Activated T-cell treated with anti-CD3 and anti-CD28 coated beads for 24 hours (primary cell): ENCODE results near the gene MTMR2.
"Not testable (repeated sequence)": the region's sequence is repeated elsewhere in the genome, so short reads cannot be mapped to it uniquely, and the experiment has no call there.

Source experiments
- DNase-seq: peaks from one replicate; pipeline ENCODE4 v3.0.0-alpha.2; 2020; ENCODE audit warnings: low read depth

Gene MTMR2

GRCh38 chr11:95884802-95885201 is 39.1 kb downstream of the MTMR2 start:
- no peak for DNase-seq

- DNase-seq, result no peak
Measured at GRCh38 chr11:95884376-95884775, 39.5 kb downstream of the MTMR2 start.

- no peak for DNase-seq
Measured at GRCh38 chr11:95883381-95883780, 40.5 kb downstream of the MTMR2 start.

DNA sequence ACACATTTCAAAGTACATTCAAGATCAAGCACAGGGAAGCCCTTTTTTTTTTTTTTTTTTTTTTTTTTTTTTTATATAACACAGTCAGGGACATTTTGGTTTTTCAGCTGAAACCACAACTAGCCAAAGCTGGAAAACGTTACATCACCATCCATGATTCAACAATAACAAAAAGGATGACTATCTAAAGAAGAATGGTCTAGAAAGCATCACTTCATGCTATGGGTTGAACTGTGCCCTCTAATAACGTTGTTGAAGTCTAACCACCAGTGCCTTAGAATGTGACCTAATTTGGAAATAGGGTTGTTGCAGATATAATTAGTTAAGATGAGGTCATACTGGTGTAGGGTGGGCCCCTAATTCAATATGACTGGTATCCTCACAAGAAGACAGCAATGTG is 46.6 kb downstream of the MTMR2 start:
- DNase-seq, result no peak

GRCh38 chr11:95870877-95871276 is 53.0 kb downstream of the MTMR2 start:
- DNase-seq, result not testable (repeated sequence)

GRCh38 chr11:95867105-95867504 is 56.8 kb downstream of the MTMR2 start:
- no peak for DNase-seq

- no peak for DNase-seq
Measured at GRCh38 chr11:95863486-95864140, 60.3 kb downstream of the MTMR2 start.

DNA sequence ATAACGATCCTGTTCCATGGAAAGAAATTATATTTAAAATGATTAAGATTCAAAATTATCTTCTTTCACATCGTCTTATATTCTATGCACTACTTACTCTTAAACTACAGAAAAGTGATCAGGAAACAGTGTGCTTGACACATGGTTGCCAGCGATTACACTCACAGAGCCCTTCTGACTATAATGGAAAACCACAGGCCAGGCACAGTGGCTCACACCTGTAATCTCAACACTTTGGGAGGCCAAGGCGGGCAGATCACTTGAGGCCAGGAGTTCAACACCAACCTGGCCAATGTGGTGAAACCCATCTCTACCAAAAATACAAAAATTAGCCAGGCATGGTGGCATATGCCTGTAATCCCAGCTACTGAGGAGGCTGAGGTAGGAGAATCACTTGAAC is 63.9 kb downstream of the MTMR2 start:
- not testable (repeated sequence) for DNase-seq

- DNase-seq, result not testable (repeated sequence)
Measured at GRCh38 chr11:95854362-95854761, 69.5 kb downstream of the MTMR2 start.

- no peak for DNase-seq
Measured at GRCh38 chr11:95853862-95854261, 70.0 kb downstream of the MTMR2 start.

DNA sequence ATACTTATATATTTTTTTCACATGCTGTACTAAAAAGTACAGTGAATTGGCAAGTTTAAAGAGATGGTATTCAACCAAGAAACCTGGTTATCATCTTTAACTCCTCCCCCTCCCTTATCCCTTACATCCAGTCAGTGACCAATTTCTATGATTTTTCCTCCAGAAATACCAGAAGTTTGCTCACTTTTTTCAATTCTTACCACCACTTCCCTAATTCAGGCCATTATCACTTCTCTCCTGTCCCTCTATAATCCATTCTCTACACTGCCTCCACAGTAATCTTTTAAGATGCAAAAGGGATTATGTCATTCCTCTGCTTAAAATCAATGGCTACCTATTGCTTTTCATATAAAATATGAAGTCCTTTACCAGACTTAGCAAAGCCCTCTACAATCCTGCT is 70.8 kb downstream of the MTMR2 start:
- no peak for DNase-seq

DNA sequence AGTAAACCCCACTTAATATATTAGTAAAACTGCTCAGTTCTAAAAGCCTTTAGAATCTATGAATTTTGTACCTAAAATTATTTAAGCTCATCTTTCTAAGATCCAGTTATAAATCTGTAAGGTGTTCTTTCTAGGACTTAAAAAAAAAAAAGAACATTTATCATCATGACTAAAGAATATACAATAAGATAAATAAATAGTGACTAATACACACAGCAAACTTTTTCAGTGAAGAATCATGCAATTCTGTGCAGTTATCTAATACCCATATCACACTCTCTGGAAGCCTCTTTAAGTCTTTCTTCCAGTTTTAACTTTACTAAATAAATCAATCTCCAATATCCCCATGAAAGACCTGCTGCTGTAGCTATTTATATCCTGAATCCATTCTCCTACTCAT is 73.8 kb downstream of the MTMR2 start:
- DNase-seq, result no peak

DNA sequence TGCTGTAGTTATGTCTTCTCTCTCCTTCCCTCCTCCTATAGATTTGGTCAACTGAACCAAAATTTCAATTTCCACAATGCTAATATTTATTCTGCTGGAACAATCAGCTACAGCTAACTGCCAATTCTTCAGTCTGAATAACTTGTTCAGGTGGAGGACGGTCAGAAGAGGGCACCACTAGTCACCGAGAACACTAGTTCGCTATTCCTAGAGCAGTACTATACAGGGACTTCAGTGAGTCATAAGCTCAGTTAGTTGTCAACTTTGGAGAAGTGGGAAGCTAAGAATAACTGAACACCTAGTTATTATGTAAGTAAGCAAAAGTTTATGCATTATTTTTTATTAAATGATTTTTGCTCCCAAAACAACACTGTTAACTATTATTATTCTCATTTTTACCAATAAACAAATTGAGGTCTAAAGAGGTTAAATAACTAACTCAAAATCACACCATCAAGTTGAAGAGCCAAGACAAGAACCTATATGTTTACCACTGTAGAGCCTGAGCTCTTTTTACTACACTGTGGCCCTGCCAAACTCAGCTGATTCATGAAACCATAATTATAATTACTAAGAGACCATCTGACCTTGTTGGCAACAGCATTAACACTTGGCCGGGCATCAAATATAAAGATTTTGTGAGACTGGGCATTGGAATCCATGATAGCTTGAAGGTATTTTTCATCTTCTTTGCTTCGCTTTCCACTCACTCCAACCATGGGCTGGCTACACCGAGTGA is 74.7 kb downstream of the MTMR2 start:
- DNase-seq, result peak; percentile 7

- DNase-seq, result no peak
Measured at GRCh38 chr11:95845167-95845566, 78.7 kb downstream of the MTMR2 start.

DNA sequence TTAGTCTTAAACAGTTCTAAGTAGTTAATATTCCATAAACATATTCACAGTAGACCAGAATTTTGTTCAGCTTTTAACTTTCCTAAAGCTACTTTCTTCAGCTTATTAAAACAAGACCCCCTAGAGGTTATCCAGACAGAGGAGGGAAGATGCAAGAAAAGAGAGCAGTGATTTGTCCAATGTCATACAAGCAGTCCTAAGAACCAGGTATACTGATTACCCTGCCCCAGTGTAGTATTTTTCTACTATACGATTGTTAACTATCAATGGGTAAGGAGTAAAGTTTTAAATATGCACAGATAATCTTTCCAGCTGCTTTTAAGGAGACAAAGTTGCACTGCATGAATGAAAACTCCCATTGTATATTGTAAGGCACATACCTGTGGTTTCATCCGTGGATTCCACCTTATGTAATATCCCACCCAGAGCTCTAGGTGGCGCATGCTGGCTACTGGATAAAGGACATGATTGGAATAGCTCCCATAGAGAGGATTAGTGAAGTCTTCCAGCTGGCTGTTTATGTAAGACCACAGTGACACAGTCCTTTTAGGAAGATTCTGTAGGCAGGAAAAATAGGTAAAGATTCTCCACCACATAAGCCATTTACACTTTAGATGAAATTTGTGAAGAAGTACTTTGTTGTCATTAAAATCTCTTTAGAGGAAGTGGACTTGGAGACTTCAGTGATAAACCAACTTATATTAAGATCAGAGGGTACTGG is 88.0 kb downstream of the MTMR2 start:
- peak; percentile 41 for DNase-seq

- no peak for DNase-seq
Measured at GRCh38 chr11:95835351-95835750, 88.6 kb downstream of the MTMR2 start.

- no peak for DNase-seq
Measured at GRCh38 chr11:95833378-95833777, 90.5 kb downstream of the MTMR2 start.

DNA sequence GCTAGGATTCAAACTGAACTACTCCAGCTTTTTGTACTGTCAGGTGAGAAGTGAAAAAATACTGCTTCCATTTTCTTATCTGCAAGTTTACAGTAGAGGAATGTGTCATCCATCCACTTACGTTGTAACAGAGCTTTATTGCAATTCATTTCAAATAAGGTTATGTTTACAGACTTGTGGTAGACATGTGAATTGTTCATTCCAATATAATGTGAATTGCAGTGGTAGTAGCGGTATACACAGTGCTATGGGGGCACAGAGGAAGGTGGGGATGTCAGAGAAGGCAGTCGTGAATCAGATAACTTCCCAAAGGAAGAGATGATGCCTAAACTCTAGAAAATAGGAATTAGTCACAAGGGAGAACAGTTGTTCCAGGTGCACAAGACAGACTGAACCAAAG is 91.1 kb downstream of the MTMR2 start:
- no peak for DNase-seq

GRCh38 chr11:95831198-95831883 is 92.6 kb downstream of the MTMR2 start:
- DNase-seq, result no peak

DNA sequence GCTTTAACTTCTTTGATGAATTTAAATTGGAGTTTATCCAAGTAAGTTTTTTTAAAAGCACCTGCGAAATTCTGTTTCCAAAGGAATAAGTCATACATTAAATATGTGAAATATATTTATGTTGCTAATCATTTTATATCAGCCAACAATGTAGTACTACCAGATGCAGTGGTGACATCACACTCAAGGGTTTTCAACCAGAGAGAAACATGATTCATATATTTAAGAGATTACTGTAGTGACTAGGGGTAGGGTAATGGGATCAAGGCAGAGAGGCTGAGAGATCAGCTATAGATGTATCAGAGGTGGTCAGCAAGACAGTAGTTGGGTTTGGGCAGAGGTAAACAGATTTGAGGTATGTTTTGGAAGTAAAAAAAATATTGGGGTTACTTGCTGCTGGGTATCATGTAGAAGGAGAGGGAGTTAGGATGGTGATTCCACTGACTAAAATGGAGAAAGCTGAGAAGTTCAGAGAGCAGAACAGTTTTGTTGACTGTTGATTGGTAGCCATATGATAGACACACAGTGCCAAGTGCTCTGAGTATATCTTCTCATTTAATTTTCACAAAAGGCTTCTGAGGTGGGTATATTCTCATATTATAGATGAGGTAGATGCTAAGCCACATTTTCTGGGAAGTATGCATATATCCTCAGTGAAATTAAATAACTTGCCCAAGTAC is 94.2 kb downstream of the MTMR2 start:
- DNase-seq, result no peak

- DNase-seq, result no peak
Measured at GRCh38 chr11:95827696-95828095, 96.2 kb downstream of the MTMR2 start.

DNA sequence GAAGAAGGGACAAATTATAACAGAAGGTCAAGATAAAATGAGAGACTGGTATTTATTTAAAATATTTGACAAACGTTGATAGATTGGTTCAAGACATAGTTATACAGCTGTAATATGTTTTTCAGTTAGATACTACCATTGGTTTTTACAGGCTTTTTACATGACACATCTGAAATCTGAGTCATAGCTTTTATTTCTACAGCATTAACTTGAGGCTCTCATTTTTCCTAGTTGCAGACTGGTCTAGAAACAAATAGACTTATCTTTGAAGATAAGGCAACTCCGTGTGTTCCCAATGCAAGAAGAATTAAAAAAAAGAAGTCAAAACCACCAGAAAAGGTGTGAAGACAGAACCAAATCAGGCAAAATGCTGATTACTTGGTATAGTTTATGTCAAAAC is 102.3 kb downstream of the MTMR2 start:
- DNase-seq, result no peak
